ENCODE measurements around the gene FICD. TPM values are rescaled to one million over a fixed set of nuclear protein-coding genes. Genes with fewer than 3 reads are reported as not detected.
A peak's percentile ranks its signal among the peaks of the same experiment; 100 is the strongest.

FICD gene
- total and polyA plus RNA-seq, 5 experiments from 2014 or later, result 1.2 to 5.6 (median 1.8) TPM

- DNase-seq (no peak), ATAC-seq (no peak)
- Mint-ChIP-seq H3K4me3 (no peak overlapping the region), H3K27me3 (no peaks in the 10 kb centered on the region), H3K9me3 (no peaks in the 10 kb centered on the region), H3K4me1 (peaks cover 2 to 12% (median 5%) of the 10 kb centered on the region in 4 donors), H3K36me3 (peaks cover 0 to 95% (median 1%) of the 10 kb centered on the region in 3 donors), H3K27ac (peak overlapping the region in 2 of 10 donors; percentile 27)
- POLR2A ChIA-PET, result no interaction called here
Observed at GRCh38 chr12:108523365-108523764, 8.3 kb downstream of the FICD start.

GRCh38 chr12:108525681-108526080 lies 10.6 kb downstream of the FICD start:
- Mint-ChIP-seq H3K27me3 (no peaks in the 10 kb centered on the region), H3K36me3 (peaks cover 0 to 97% (median 5%) of the 10 kb centered on the region in 3 donors), H3K4me1 (peaks cover 2 to 6% (median 5%) of the 10 kb centered on the region in 4 donors), H3K27ac (peak overlapping the region in 3 of 10 donors; percentile 37 to 78 (median 48)), H3K4me3 (no peak overlapping the region), H3K9me3 (no peaks in the 10 kb centered on the region)
- ATAC-seq (no peak), DNase-seq (no peak)
- POLR2A ChIA-PET, result interaction anchor here (0.9 kb wide), 1 partner anchor 10 kb away, joined by 3 read pairs; the partner anchor contains the start of gene FICD

- POLR2A ChIA-PET, result no interaction called here
- peaks cover 2 to 6% (median 5%) of the 10 kb centered on the region in 4 donors for H3K4me1 Mint-ChIP-seq
- H3K9me3 Mint-ChIP-seq, result no peaks in the 10 kb centered on the region
- H3K4me3 Mint-ChIP-seq, result no peak overlapping the region
- H3K36me3 Mint-ChIP-seq, result peaks cover 0 to 97% (median 7%) of the 10 kb centered on the region in 3 donors
- peak overlapping the region in 6 of 10 donors; percentile 31 to 92 (median 59) for H3K27ac Mint-ChIP-seq
- DNase-seq (no peak), ATAC-seq (no peak)
- no peaks in the 10 kb centered on the region for H3K27me3 Mint-ChIP-seq
Observed at GRCh38 chr12:108526482-108527165, 11.5 kb downstream of the FICD start.

GRCh38 chr12:108527166-108527496 lies 12.1 kb downstream of the FICD start:
- ATAC-seq, result no peak
- Mint-ChIP-seq H3K27ac (peak overlapping the region in 7 of 10 donors; percentile 1 to 92 (median 72)), H3K9me3 (no peaks in the 10 kb centered on the region), H3K27me3 (no peaks in the 10 kb centered on the region), H3K36me3 (peaks cover 0 to 97% (median 7%) of the 10 kb centered on the region in 3 donors), H3K4me1 (peaks cover 2 to 6% (median 5%) of the 10 kb centered on the region in 4 donors), H3K4me3 (no peak overlapping the region)
- DNase-seq, result no peak
- POLR2A ChIA-PET, result no interaction called here

- no peak for ATAC-seq
- H3K36me3 Mint-ChIP-seq, result peaks cover 0 to 95% (median 7%) of the 10 kb centered on the region in 3 donors
Observed at GRCh38 chr12:108530161-108530560, 15.1 kb downstream of the FICD start.

GRCh38 chr12:108531929-108532848 lies 17.1 kb downstream of the FICD start:
- H3K4me1 Mint-ChIP-seq, result peaks cover 0 to 9% (median 3%) of the 10 kb centered on the region in 4 donors
- peaks cover 0 to 96% (median 17%) of the 10 kb centered on the region in 3 donors for H3K36me3 Mint-ChIP-seq
- H3K27me3 Mint-ChIP-seq, result no peaks in the 10 kb centered on the region
- H3K27ac Mint-ChIP-seq, result peak overlapping the region in 1 of 10 donors; percentile 28
- POLR2A ChIA-PET, result interaction anchor here (0.7 kb wide), 1 partner anchor 1775 kb away, joined by 3 read pairs; no protein-coding TSS in a partner anchor
- H3K4me3 Mint-ChIP-seq, result no peak overlapping the region
- no peaks in the 10 kb centered on the region for H3K9me3 Mint-ChIP-seq
- ATAC-seq (no peak), DNase-seq (no peak)

More at GRCh38 chr12:108530161-108530560, 15.1 kb downstream of the FICD start:
- Mint-ChIP-seq H3K27ac (peak overlapping the region in 1 of 10 donors; percentile 25), H3K4me1 (peaks cover 2 to 6% (median 5%) of the 10 kb centered on the region in 4 donors), H3K9me3 (no peaks in the 10 kb centered on the region), H3K4me3 (no peak overlapping the region), H3K27me3 (no peaks in the 10 kb centered on the region)
- POLR2A ChIA-PET, result no interaction called here
- no peak for DNase-seq

- no peaks in the 10 kb centered on the region for H3K9me3 Mint-ChIP-seq
- peak overlapping the region in 4 of 10 donors; percentile 7 to 39 (median 12) for H3K27ac Mint-ChIP-seq
- POLR2A ChIA-PET, result interaction anchor here (0.7 kb wide), 1 partner anchor 23 kb away, joined by 3 read pairs; the partner anchor contains the start of gene SART3
- H3K36me3 Mint-ChIP-seq, result peaks cover 0 to 96% (median 14%) of the 10 kb centered on the region in 3 donors
- no peaks in the 10 kb centered on the region for H3K27me3 Mint-ChIP-seq
- H3K4me1 Mint-ChIP-seq, result peaks cover 15 to 21% (median 18%) of the 10 kb centered on the region in 4 donors
- no peak for ATAC-seq
- no peak overlapping the region for H3K4me3 Mint-ChIP-seq
- DNase-seq, result no peak
Observed at GRCh38 chr12:108538146-108538545, 23.1 kb downstream of the FICD start.

GRCh38 chr12:108538616-108539195 lies 23.6 kb downstream of the FICD start:
- POLR2A ChIA-PET, result no interaction called here
- ATAC-seq (no peak), DNase-seq (no peak)
- Mint-ChIP-seq H3K9me3 (no peaks in the 10 kb centered on the region), H3K27me3 (no peaks in the 10 kb centered on the region), H3K27ac (peak overlapping the region in 5 of 10 donors; percentile 3 to 64 (median 39)), H3K36me3 (peaks cover 0 to 96% (median 14%) of the 10 kb centered on the region in 3 donors), H3K4me3 (no peak overlapping the region), H3K4me1 (peaks cover 16 to 21% (median 20%) of the 10 kb centered on the region in 4 donors)

GRCh38 chr12:108542320-108542719 lies 27.2 kb downstream of the FICD start:
- no peak for DNase-seq
- Mint-ChIP-seq H3K27me3 (no peaks in the 10 kb centered on the region), H3K36me3 (peaks cover 0 to 96% (median 10%) of the 10 kb centered on the region in 3 donors), H3K27ac (peak overlapping the region in 1 of 10 donors; percentile 63), H3K4me1 (peaks cover 18 to 33% (median 25%) of the 10 kb centered on the region in 4 donors), H3K4me3 (no peak overlapping the region), H3K9me3 (no peaks in the 10 kb centered on the region)
- no peak for ATAC-seq
- POLR2A ChIA-PET, result no interaction called here

- H3K27ac Mint-ChIP-seq, result peak overlapping the region in 2 of 10 donors; percentile 62 to 70
- ATAC-seq (no peak), DNase-seq (no peak)
- H3K4me3 Mint-ChIP-seq, result no peak overlapping the region
- POLR2A ChIA-PET, result no interaction called here
- no peaks in the 10 kb centered on the region for H3K27me3 Mint-ChIP-seq
- no peaks in the 10 kb centered on the region for H3K9me3 Mint-ChIP-seq
- peaks cover 0 to 94% (median 11%) of the 10 kb centered on the region in 3 donors for H3K36me3 Mint-ChIP-seq
- H3K4me1 Mint-ChIP-seq, result peaks cover 21 to 33% (median 30%) of the 10 kb centered on the region in 4 donors
Observed at GRCh38 chr12:108543652-108544051, 28.6 kb downstream of the FICD start.

- Mint-ChIP-seq H3K9me3 (no peaks in the 10 kb centered on the region), H3K4me1 (peaks cover 22 to 55% (median 47%) of the 10 kb centered on the region in 4 donors), H3K36me3 (peaks cover 0 to 73% (median 11%) of the 10 kb centered on the region in 3 donors), H3K27me3 (no peaks in the 10 kb centered on the region), H3K27ac (peak overlapping the region in 1 of 10 donors; percentile 40), H3K4me3 (no peak overlapping the region)
- DNase-seq (no peak), ATAC-seq (no peak)
- POLR2A ChIA-PET, result no interaction called here
Observed at GRCh38 chr12:108547686-108548085, 32.6 kb downstream of the FICD start.

- Mint-ChIP-seq H3K27ac (peak overlapping the region in 1 of 10 donors; percentile 63), H3K4me3 (no peak overlapping the region), H3K9me3 (no peaks in the 10 kb centered on the region), H3K36me3 (peaks cover 0 to 69% (median 7%) of the 10 kb centered on the region in 3 donors), H3K4me1 (peaks cover 28 to 58% (median 57%) of the 10 kb centered on the region in 4 donors), H3K27me3 (no peaks in the 10 kb centered on the region)
- no peak for ATAC-seq
- POLR2A ChIA-PET, result interaction anchor here (0.6 to 1.9 kb wide), 4 partner anchors 13 to 864 kb away, joined by 3 to 5 read pairs (median 4); partner anchors contain the start of genes ISCU, PWP1 and SART3
- DNase-seq, result no peak
Observed at GRCh38 chr12:108548954-108549521, 34.0 kb downstream of the FICD start.
